GM21390 (cell line): ENCODE data around the gene KIAA0825.

Experiments
- ATAC-seq: cut with Tn5 transposase; IDR thresholded peaks from one replicate; pipeline ENCODE4 v1.9.1; 2021; ENCODE audit not compliant: unreplicated experiment

The KIAA0825 gene

GRCh38 chr5:94517490-94518488 lies 100.6 kb downstream of the KIAA0825 start:
- no peak for ATAC-seq

DNA sequence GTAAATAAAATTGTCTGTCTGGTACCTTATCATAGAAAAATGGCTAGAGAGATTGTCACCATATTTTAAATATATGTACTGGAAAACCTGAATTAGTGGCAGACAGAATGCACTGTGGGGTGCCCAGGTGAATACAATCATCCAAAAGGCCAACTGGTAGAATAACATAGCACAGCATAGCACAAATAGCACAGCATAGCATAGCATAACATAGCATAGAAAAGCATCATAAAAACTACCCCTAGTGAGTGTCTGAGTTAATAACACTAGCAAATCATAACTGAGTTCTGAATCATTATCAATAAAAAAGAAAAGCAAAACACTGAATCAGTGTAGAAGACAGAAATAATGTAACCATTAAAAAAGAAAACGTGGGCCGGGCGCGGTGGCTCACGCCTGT lies 102.3 kb downstream of the KIAA0825 start:
- no peak for ATAC-seq

GRCh38 chr5:94508461-94509148 lies 109.8 kb downstream of the KIAA0825 start:
- no peak for ATAC-seq

- ATAC-seq: no peak
Measured at GRCh38 chr5:94505327-94506068, 112.9 kb downstream of the KIAA0825 start.

- ATAC-seq: no peak
Measured at GRCh38 chr5:94503677-94504076, 114.7 kb downstream of the KIAA0825 start.

DNA sequence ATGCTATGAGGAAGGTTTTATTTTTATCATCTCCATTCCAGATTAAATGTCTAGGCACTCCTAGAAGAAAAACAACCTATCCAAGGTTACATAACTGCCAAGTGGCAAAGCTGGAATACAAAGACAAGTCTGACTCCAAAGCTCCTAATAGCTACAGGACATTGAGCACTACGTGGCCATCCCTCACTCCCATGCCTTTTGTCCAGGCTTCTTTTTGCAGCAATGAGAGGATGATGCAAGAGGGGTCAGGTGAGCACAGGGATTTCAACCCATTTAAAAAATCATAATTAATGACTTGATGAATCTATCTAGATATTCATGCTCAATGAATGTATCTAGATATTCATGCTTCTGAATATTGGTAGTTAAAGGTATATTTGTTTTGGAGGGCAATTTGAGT lies 117.0 kb downstream of the KIAA0825 start:
- ATAC-seq: no peak

GRCh38 chr5:94499806-94500205 lies 118.6 kb downstream of the KIAA0825 start:
- no peak for ATAC-seq

GRCh38 chr5:94498199-94498598 lies 120.2 kb downstream of the KIAA0825 start:
- no peak for ATAC-seq

DNA sequence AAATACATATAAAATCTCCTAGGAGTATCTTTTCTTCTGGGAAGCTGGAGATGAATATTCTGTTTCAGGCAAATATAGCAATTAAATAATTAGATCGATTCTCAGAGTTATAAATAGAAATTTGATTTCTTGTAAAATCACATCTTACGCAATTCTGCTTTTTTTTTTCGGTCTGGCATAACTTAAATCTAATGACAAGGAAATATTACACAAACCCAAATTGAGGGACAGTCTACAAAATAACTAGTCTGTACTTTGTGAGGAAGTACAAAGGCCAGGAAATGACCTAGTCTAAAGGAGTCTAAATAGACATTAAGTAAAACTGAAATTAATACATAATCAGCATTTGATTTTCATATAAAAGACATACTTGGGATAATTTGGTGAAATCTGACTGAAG lies 133.3 kb downstream of the KIAA0825 start:
- no peak for ATAC-seq

DNA sequence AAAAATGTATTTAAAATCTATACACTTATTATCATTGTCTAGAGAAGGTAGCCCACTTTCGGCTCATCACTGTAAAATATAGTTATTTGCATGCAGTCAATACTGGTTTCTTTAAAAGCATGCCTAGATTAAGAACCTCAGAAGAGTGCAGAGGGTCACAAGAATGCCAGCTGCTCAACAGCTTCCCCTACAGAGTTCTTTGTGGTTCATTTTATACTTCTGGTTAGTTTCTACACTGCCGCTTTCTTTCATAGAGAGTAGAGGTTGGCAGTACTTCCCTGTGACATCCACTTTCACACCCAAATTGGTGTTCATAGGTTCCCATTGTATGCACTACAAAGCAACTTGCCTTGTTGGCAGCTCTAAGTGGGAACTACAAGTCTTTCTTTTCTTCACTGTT lies 137.3 kb downstream of the KIAA0825 start:
- no peak for ATAC-seq

DNA sequence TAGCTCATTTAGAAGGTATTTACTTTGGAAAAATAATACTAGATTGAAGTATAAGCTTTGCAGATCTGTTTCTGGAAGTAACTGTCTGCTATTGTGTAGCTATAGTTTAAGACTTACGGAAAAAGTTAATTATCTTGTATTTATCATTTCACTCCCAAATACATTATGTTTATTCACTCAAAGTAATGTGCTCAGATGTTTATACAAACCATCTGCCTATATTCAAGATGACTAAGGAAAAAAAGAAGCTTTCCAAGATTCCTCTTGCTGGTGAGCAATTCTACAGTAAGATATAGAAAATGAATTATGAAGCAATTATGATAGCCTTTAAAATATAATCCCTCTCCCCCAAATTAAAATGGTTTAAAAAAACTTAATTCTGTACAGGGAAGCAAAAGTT lies 137.9 kb downstream of the KIAA0825 start:
- ATAC-seq: no peak

DNA sequence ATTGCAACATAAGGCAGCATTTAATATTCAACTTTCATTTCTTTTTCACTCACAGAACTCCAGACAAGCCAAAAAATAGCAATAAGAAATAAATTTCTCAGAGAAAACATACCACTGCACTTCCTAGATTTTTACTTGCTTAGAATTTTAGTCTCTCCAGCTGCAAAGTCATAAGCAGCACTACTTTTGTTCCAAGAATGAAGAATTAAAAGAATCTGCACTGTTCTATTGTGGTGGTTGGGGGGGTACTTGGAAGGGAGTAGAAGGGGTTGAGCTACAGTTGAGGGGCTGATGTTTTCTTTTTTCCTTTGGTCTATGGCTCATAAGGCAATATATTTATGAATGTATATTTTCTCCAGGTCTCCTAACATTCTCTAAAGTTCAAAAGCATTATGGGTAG lies 144.5 kb downstream of the KIAA0825 start:
- ATAC-seq: no peak

DNA sequence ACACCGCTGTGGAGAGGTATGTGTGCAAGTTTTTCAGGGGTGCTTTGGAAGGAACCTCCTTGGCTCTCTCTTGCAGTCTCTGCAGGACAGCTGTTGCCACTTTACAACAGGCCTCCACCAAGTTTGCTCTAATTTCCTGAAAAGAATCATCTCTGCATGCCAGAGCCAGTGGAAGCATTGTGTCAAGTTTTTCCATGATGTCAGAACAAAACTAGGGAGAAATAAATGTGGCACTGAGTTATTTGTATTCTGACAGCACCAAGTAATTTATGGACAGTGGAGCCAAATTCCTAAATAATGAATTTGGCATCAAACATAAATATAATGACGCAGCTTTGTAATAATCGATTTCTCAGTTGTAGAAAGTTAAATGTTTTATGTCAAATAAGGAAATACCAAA lies 146.9 kb downstream of the KIAA0825 start:
- no peak for ATAC-seq

GRCh38 chr5:94470802-94471201 lies 147.6 kb downstream of the KIAA0825 start:
- no peak for ATAC-seq

DNA sequence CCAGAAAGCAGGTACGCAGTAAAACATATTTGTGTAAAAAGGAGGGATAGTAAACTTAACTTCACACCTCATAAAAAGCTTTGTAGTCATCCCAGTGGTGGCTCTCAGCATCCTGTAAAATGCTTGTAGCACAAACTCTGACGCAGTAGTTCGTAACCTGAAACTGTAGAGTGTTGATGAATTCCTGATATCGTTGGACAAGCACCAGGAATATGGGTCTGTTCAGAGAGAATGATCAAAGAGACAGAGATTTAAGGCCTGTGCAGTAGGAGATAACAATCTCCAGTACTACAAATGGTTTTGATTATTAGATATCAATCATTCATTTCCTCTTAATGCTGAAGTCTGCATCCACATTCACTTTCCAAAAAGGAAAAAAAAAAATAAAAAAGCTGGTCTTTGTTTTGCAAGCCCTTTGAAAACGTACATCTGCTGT lies 148.5 kb downstream of the KIAA0825 start:
- ATAC-seq: no peak

- no peak for ATAC-seq
Measured at GRCh38 chr5:94467954-94468930, 150.2 kb downstream of the KIAA0825 start.

DNA sequence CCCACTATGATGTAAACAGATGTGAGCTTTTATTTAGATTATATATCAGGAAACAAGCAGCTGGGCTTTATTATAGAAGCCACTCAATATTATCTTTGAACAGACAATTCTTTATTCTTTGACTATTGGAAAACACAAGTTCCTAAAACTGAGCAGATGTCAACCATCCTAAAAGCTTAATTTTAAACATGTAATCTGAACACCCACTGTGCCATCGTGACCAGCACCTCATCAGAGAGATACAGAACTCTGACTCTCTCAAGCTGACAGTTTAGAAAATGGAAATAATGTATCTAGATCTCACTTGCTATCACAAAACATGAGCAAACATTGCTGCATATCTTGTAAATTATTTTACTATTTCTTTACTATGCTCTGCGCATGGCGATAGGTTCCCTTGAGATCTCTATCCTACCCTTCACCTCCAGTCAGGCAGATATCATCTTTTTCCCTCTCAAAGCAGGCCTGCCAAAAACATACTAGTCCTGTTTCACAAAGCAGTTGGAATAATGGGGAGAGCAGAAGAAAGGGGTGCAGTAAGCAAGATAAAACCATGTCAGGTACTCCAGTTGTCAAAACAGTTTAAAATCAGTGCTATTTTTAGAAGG lies 151.0 kb downstream of the KIAA0825 start:
- ATAC-seq: no peak

GRCh38 chr5:94463739-94464138 lies 154.7 kb downstream of the KIAA0825 start:
- ATAC-seq: no peak

GRCh38 chr5:94461131-94461530 lies 157.3 kb downstream of the KIAA0825 start:
- ATAC-seq: no peak

GRCh38 chr5:94459915-94460314 lies 158.5 kb downstream of the KIAA0825 start:
- ATAC-seq: no peak
